IMR-90 (cell line): Measurements from ENCODE around the gene GAB1. TPM values are rescaled to one million over a fixed set of nuclear protein-coding genes. Genes with fewer than 3 reads are reported as not detected.

ENCODE experiments used
- ATAC-seq: fragments of 200-7000 bp; cut with Tn5 transposase; 2 replicates; pipeline ENCODE4 v1.9.1; 2020; ENCODE audit warnings: low read depth, mild to moderate bottlenecking, moderate library complexity
- BruUV-seq: library from RNA; stranded (reverse); fragments of 400-500 nt; replicated peaks from 2 replicates; lab custom pipeline; 2021; lab: Mats Ljungman, UMichigan
- CTCF ChIA-PET: fragments of 300-600 bp; formaldehyde crosslinking; extraction: SDS; loops from one replicate; lab custom pipeline; 2021; ENCODE audit warnings: antibody characterized with exemption; lab: Yijun Ruan, JAX
- POLR2A ChIA-PET: fragments of 300-600 bp; sonication (Branson Sonifier 250); formaldehyde crosslinking; loops from one replicate; lab custom pipeline; 2022; ENCODE audit warnings: antibody characterized with exemption; ENCODE audit not compliant: unreplicated experiment; lab: Charles Lee
- DNase-seq: peaks from one replicate; pipeline ENCODE4 v3.0.0; 2013
- H2AFZ ChIP-seq: replicated peaks from 2 replicates; pipeline ENCODE3; 2013; ENCODE audit warnings: low read length, mild to moderate bottlenecking; ENCODE audit not compliant: poor library complexity
- H2AK5ac ChIP-seq: 2 replicates; pipeline ENCODE4 v1.6.1; 2013; ENCODE audit warnings: low read depth, low read length, inconsistent platforms
- H2AK9ac ChIP-seq: replicated peaks from 2 replicates; pipeline ENCODE3; 2013; ENCODE audit warnings: mild to moderate bottlenecking, low read depth, low read length, moderate library complexity; ENCODE audit not compliant: poor library complexity
- H2BK120ac ChIP-seq: 2 replicates; pipeline ENCODE4 v1.6.1; 2013; ENCODE audit warnings: low read depth, low read length, inconsistent platforms
- H2BK15ac ChIP-seq: 3 replicates; pipeline ENCODE4 v1.6.1; 2013; ENCODE audit warnings: low read depth, low read length, inconsistent platforms
- H2BK20ac ChIP-seq: 2 replicates; pipeline ENCODE4 v1.6.1; 2013; ENCODE audit warnings: low read depth, mild to moderate bottlenecking, inconsistent platforms, low read length, moderate library complexity
- H2BK5ac ChIP-seq: 2 replicates; pipeline ENCODE4 v1.6.1; 2013; ENCODE audit warnings: mild to moderate bottlenecking, low read depth, low read length, inconsistent platforms; ENCODE audit not compliant: poor library complexity, severe bottlenecking
- H3K14ac ChIP-seq: replicated peaks from 2 replicates; pipeline ENCODE4 v1.6.1; 2013; ENCODE audit warnings: low read depth, low read length, inconsistent platforms
- H3K18ac ChIP-seq: 2 replicates; pipeline ENCODE4 v1.6.1; 2013; ENCODE audit warnings: low read depth, low read length, control low read depth
- H3K23ac ChIP-seq: 2 replicates; pipeline ENCODE4 v1.6.1; 2013; ENCODE audit warnings: low read depth, low read length, inconsistent platforms
- H3K27ac ChIP-seq: 2 replicates; pipeline ENCODE4 v1.5.1; 2013; ENCODE audit warnings: mild to moderate bottlenecking, control low read depth, low read length; ENCODE audit not compliant: insufficient read depth
- H3K27me3 ChIP-seq: 2 replicates; pipeline ENCODE4 v1.6.1; 2013; ENCODE audit warnings: low read length; ENCODE audit not compliant: control insufficient read depth, insufficient read depth
- H3K36me3 ChIP-seq: 2 replicates; pipeline ENCODE4 v1.6.1; 2013; ENCODE audit warnings: low read length, mixed read lengths; ENCODE audit not compliant: control insufficient read depth, insufficient read depth
- H3K4ac ChIP-seq: 2 replicates; pipeline ENCODE4 v1.6.1; 2013; ENCODE audit warnings: low read depth, low read length, inconsistent platforms
- H3K4me1 ChIP-seq: 2 replicates; pipeline ENCODE4 v1.6.1; 2013; ENCODE audit warnings: low read length, mixed read lengths; ENCODE audit not compliant: control insufficient read depth, insufficient read depth
- H3K4me2 ChIP-seq: 2 replicates; pipeline ENCODE4 v1.6.1; 2013; ENCODE audit warnings: low read depth, mild to moderate bottlenecking, control low read depth, low read length, moderate library complexity
- H3K4me3 ChIP-seq: 2 replicates; pipeline ENCODE4 v1.5.1; 2013; ENCODE audit warnings: low read depth, mild to moderate bottlenecking, control low read depth, low read length, moderate library complexity; ENCODE audit not compliant: insufficient read depth
- H3K56ac ChIP-seq: 2 replicates; pipeline ENCODE4 v1.6.1; 2013; ENCODE audit warnings: low read length, inconsistent platforms; ENCODE audit not compliant: insufficient read depth; ENCODE audit errors: extremely low read depth
- H3K79me1 ChIP-seq, 2 experiments: 2 replicates each; pipeline ENCODE4 v1.6.1; 2013; ENCODE audit warnings: low read length in 2 of 2, inconsistent platforms in 1 of 2, low read depth in 1 of 2
- H3K9ac ChIP-seq: 2 replicates; pipeline ENCODE4 v1.6.1; 2013; ENCODE audit warnings: low read depth, low read length, control low read depth
- H3K9me1 ChIP-seq: 2 replicates; pipeline ENCODE4 v1.6.1; 2013; ENCODE audit warnings: low read length, inconsistent platforms; ENCODE audit not compliant: insufficient read depth
- H3K9me3 ChIP-seq: 2 replicates; pipeline ENCODE4 v1.6.1; 2013; ENCODE audit warnings: low read length; ENCODE audit not compliant: control insufficient read depth, insufficient read depth
- H4K20me1 ChIP-seq: 2 replicates; pipeline ENCODE4 v1.6.1; 2013; ENCODE audit warnings: low read length, inconsistent platforms; ENCODE audit not compliant: insufficient read depth
- H4K5ac ChIP-seq: 2 replicates; pipeline ENCODE4 v1.6.1; 2013; ENCODE audit warnings: mild to moderate bottlenecking, low read depth, low read length, control low read depth
- H4K8ac ChIP-seq, 2 experiments: 2 replicates each; pipeline ENCODE4 v1.6.1; 2013; ENCODE audit warnings: low read depth in 2 of 2, low read length in 2 of 2, control low read depth in 1 of 2, inconsistent platforms in 1 of 2
- H4K91ac ChIP-seq: 2 replicates; pipeline ENCODE4 v1.6.1; 2013; ENCODE audit warnings: low read depth, low read length, inconsistent platforms; ENCODE audit not compliant: insufficient read depth
- BHLHE40 ChIP-seq: fragments of 150-350 bp; IDR thresholded peaks from 2 replicates; pipeline ENCODE4 v1.6.1; 2016; ENCODE audit warnings: mild to moderate bottlenecking, low read depth, low read length
- CEBPB ChIP-seq: IDR thresholded peaks from 2 replicates; pipeline ENCODE4 v1.6.1; 2012; ENCODE audit warnings: low read depth, low read length, improper control_type of control experiment
- CHD1 ChIP-seq: IDR thresholded peaks from 2 replicates; pipeline ENCODE4 v1.6.1; 2012; ENCODE audit warnings: low read depth, low read length, improper control_type of control experiment
- CTCF ChIP-seq: conservative IDR thresholded peaks from 2 replicates; pipeline ENCODE4 v1.5.1; 2012; ENCODE audit warnings: mild to moderate bottlenecking, low read depth, low read length, improper control_type of control experiment
- ELK1 ChIP-seq: fragments of 150-350 bp; IDR thresholded peaks from 2 replicates; pipeline ENCODE4 v1.6.1; 2016; ENCODE audit warnings: low read depth, mild to moderate bottlenecking, low read length, moderate library complexity, borderline replicate concordance
- FOS ChIP-seq: fragments of 150-350 bp; IDR thresholded peaks from 2 replicates; pipeline ENCODE4 v1.6.1; 2016; ENCODE audit warnings: low read depth, low read length
- MAFK ChIP-seq: IDR thresholded peaks from 2 replicates; pipeline ENCODE4 v1.6.1; 2012; ENCODE audit warnings: low read depth, low read length, improper control_type of control experiment
- MAZ ChIP-seq: IDR thresholded peaks from 2 replicates; pipeline ENCODE4 v1.6.1; 2012; ENCODE audit warnings: low read depth, mild to moderate bottlenecking, low read length, improper control_type of control experiment, moderate library complexity, borderline replicate concordance
- MXI1 ChIP-seq: IDR thresholded peaks from 2 replicates; pipeline ENCODE4 v1.6.1; 2012; ENCODE audit warnings: low read depth, mild to moderate bottlenecking, low read length, moderate library complexity, borderline replicate concordance
- NFE2L2 ChIP-seq: fragments of 150-350 bp; IDR thresholded peaks from 2 replicates; pipeline ENCODE4 v1.6.1; 2016; ENCODE audit warnings: low read depth, mild to moderate bottlenecking, low read length
- POLR2A ChIP-seq: IDR thresholded peaks from 2 replicates; pipeline ENCODE4 v1.6.1; 2012; ENCODE audit warnings: mild to moderate bottlenecking, low read depth, low read length
- RAD21 ChIP-seq: IDR thresholded peaks from 2 replicates; pipeline ENCODE4 v1.6.1; 2012; ENCODE audit warnings: low read length, improper control_type of control experiment
- RCOR1 ChIP-seq: IDR thresholded peaks from 2 replicates; pipeline ENCODE4 v1.6.1; 2012; ENCODE audit warnings: mild to moderate bottlenecking, low read length, improper control_type of control experiment; ENCODE audit not compliant: insufficient replicate concordance
- RFX5 ChIP-seq: IDR thresholded peaks from 2 replicates; pipeline ENCODE4 v1.8.0; 2012; ENCODE audit warnings: low read depth, mild to moderate bottlenecking, low read length, moderate library complexity
- SMC3 ChIP-seq: fragments of 150-350 bp; IDR thresholded peaks from 2 replicates; pipeline ENCODE4 v1.6.1; 2016; ENCODE audit warnings: low read depth, mild to moderate bottlenecking, antibody characterized with exemption, low read length, moderate library complexity
- USF2 ChIP-seq: fragments of 150-350 bp; IDR thresholded peaks from 2 replicates; pipeline ENCODE4 v1.6.1; 2017; ENCODE audit warnings: mild to moderate bottlenecking, antibody characterized with exemption, low read length, low read depth
- WGBS, 2 experiments: methylation state at CpG; one replicate each; pipeline versions ENCODE4 v1.1.5 to v1.1.7; 2013; ENCODE audit warnings: missing lambda C conversion rate in 2 of 2; ENCODE audit not compliant: insufficient read length in 1 of 2; ENCODE audit errors: extremely low coverage in 2 of 2; 5-methylcytosine and 5-hydroxymethylcytosine counted together
- dilution Hi-C: fragments of 300-500 bp; cut with HindIII; formaldehyde crosslinking; loops from one replicate; pipeline ENCODE4 v1.14.3; 2018; ENCODE audit warnings: low sequenced_read_pairs; ENCODE audit not compliant: unreplicated experiment
- in situ Hi-C: fragments of 300-500 bp; cut with MboI; formaldehyde crosslinking; loops from 3 replicates; pipeline ENCODE4 v1.14.3; 2019; ENCODE audit warnings: low sequenced_read_pairs, inconsistent platforms, mixed read lengths
- intact Hi-C: fragments of 100-400 bp; cut with micrococcal nuclease; formaldehyde crosslinking; loops from 2 replicates; pipeline ENCODE4 v1.10.0; 2022
- polyA plus RNA-seq, 3 experiments: library from polyadenylated mRNA; depleted of rRNA; stranded (reverse); fragments of >200 nt; gene quantifications; 2 replicates each; pipeline ENCODE4 v1.2.3, GENCODE V29; 2012; ENCODE audit warnings: low replicate concordance in 1 of 3
- total RNA-seq: library from RNA; depleted of rRNA; stranded (reverse); fragments of >200 nt; gene quantifications from 2 replicates; pipeline ENCODE4 v1.2.3, GENCODE V29; 2012

Gene GAB1
- total and polyA plus RNA-seq, 2 of the 4 experiments (the other 2 are of a cell fraction): 2.8 to 12.0 TPM

DNA sequence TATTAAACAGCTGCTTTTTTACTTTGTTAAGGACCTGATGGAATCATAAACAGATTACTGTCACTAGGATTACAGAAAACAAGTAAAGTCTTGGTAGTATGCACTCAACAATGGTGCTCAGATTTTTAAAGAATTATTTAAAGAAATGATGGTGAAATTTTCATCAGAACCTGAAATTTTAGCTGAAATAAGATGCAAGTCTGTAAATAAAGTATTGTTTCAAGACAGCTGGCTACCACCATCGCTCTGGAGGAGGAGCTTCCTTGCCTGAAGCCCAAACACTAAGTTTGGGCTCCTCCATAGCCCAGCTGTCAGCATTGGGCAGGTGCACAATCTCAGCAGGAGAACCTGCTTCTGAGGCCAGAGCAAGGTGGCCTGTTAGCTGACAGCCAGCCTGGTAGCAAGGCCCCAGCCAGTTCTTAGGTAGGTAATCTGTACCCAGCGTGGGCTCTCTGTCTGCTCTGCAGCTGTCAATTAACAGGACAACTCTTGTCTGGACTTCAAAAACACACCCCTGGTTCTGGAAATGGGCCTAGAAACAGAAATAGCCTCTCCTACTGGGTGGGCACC is 4.6 kb downstream of the GAB1 start:
- in situ Hi-C loops: loop anchor here (25.0 kb wide), 1 partner anchor 129 kb away; no protein-coding TSS in a partner anchor
- Histone ChIP-seq H3K9me3 (no peaks in the 10 kb centered on the region), H4K5ac (no peak overlapping the region), H3K4me3 (no peak overlapping the region), H3K27ac (no peak overlapping the region), H4K8ac (no peak overlapping the region), H3K79me1 (peaks cover 18 to 50% of the 10 kb centered on the region in 2 experiments; a peak in 3 of 4 replicates), H3K36me3 (no peaks in the 10 kb centered on the region), H3K9me1 (no peaks in the 10 kb centered on the region), H2BK120ac (no peak overlapping the region), H2AK5ac (no peak overlapping the region), H2BK5ac (no peak overlapping the region), H3K4me2 (no peak overlapping the region), H3K56ac (no peak overlapping the region), H3K18ac (no peak overlapping the region), H2AK9ac (no peak overlapping the region), H3K23ac (no peak overlapping the region), H4K20me1 (peaks cover 21% of the 10 kb centered on the region; the same call in 1 of the 2 replicates), H3K27me3 (no peaks in the 10 kb centered on the region), H3K9ac (no peak overlapping the region), H3K14ac (no peak overlapping the region), H2AFZ (no peak overlapping the region), H2BK15ac (no peak overlapping the region), H4K91ac (no peak overlapping the region), H3K4ac (no peak overlapping the region), H2BK20ac (no peak overlapping the region), H3K4me1 (peaks cover 9% of the 10 kb centered on the region)
- TF ChIP-seq CEBPB (no peak), CTCF (no peak), POLR2A (no peak), MAFK (no peak), ELK1 (no peak), MXI1 (no peak), SMC3 (no peak), FOS (no peak), NFE2L2 (no peak), BHLHE40 (no peak), USF2 (no peak), RCOR1 (no peak), RAD21 (no peak), RFX5 (no peak), MAZ (no peak), CHD1 (no peak)
- dilution Hi-C loops: no loop called here
- ChIA-PET CTCF (no interaction called here), POLR2A (no interaction called here)
- intact Hi-C loops: no loop called here
- WGBS, 2 experiments: no CpG with 5 or more reads among the region's 2 CpGs
- ATAC-seq (no peak), DNase-seq (no peak)
- BruUV-seq: no TSS peak
